ENCODE measurements around the gene ZNF664.

- TF ChIP-seq EZH2 (IDR thresholded peaks at IDR 0.05; ENCODE audit: low read length, unreplicated experiment) (no peak), EZH2phosphoT487 (IDR thresholded peaks at IDR 0.05; ENCODE audit: borderline replicate concordance, low read length) (no peak)
- TF ChIP-seq, protein P1, sequence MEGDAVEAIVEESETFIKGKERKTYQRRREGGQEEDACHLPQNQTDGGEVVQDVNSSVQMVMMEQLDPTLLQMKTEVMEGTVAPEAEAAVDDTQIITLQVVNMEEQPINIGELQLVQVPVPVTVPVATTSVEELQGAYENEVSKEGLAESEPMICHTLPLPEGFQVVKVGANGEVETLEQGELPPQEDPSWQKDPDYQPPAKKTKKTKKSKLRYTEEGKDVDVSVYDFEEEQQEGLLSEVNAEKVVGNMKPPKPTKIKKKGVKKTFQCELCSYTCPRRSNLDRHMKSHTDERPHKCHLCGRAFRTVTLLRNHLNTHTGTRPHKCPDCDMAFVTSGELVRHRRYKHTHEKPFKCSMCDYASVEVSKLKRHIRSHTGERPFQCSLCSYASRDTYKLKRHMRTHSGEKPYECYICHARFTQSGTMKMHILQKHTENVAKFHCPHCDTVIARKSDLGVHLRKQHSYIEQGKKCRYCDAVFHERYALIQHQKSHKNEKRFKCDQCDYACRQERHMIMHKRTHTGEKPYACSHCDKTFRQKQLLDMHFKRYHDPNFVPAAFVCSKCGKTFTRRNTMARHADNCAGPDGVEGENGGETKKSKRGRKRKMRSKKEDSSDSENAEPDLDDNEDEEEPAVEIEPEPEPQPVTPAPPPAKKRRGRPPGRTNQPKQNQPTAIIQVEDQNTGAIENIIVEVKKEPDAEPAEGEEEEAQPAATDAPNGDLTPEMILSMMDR (conservative IDR thresholded peaks at IDR 0.05; ENCODE audit: low read depth, low read length): no peak
Observed at GRCh38 chr12:123982269-123982668, 9.3 kb downstream of the ZNF664 start.
